Measurements from ENCODE around the gene LETM1. TPM values are rescaled to one million over a fixed set of nuclear protein-coding genes. Genes with fewer than 3 reads are reported as not detected.

LETM1 gene
- total and polyA plus RNA-seq, 4 donors: 12.2 to 46.9 (median 24.1) TPM

DNA sequence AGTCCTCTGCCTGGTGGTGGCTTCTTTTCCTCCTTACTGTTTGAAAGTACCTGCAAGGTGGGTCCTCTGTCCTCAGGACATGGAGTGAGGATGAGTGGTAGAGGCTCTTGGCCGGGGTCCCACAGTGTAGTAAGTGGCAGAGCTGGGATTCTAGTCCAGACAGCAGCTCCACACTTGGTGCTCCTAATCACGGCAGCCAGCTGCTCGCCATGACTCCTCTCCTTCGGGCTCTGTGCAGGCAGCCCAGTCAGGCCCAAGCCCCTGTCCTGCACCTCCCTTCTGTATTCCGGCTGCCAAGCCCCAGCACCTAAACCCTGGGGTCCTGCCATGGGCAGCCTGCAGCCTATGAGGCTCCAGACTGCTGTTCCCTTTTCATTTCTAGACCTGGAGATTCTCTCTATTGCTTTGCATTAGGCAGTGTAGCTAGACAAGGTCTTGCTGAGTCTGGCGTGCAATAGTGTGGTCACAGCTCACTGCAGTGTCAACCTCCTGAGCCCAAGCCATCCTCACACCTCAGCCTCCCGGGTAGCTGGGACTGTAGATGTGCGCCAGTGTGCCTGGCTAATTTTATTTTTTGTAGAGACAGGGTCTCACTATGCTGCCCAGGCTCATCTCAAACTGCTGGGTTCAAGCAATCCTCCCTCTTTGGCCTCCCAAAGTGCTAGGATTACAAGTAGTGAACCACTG lies 40.2 kb upstream of the LETM1 start:
- Histone ChIP-seq H3K36me3 (ENCODE audit: control insufficient read depth in 4 of 4, insufficient read depth in 3 of 4, low read depth in 1 of 4, low read length in 3 of 4) (peaks cover 0 to 5% (median under 1%) of the 10 kb centered on the region in 4 donors), H3K4me3 (ENCODE audit: low read depth in 1 of 3, low read length in 3 of 3) (no peak overlapping the region), H3K9ac (ENCODE audit: low read depth in 1 of 2, low read length in 2 of 2) (no peak overlapping the region), H3K9me3 (ENCODE audit: control insufficient read depth in 4 of 4, low read length in 3 of 4) (no peaks in the 10 kb centered on the region), H3K4me1 (ENCODE audit: control insufficient read depth in 4 of 4, insufficient read depth in 4 of 4, low read length in 3 of 4) (no peaks in the 10 kb centered on the region), H3K27ac (ENCODE audit: low read depth in 1 of 2, low read length in 2 of 2) (no peak overlapping the region), H3K27me3 (ENCODE audit: control insufficient read depth in 4 of 4, insufficient read depth in 4 of 4, low read length in 3 of 4) (no peaks in the 10 kb centered on the region)
- TF ChIP-seq RAD21 (IDR thresholded peaks at IDR 0.05) (no peak), FOXA1 (IDR thresholded peaks at IDR 0.05) (no peak), YY1 (IDR thresholded peaks at IDR 0.05) (no peak), REST (IDR thresholded peaks at IDR 0.05) (no peak), TAF1 (conservative IDR thresholded peaks at IDR 0.05) (no peak), JUND (IDR thresholded peaks at IDR 0.05) (no peak), GABPA (IDR thresholded peaks at IDR 0.05 in 1 of 2, conservative IDR thresholded peaks at IDR 0.05 in 1 of 2) (no peak), ZBTB33 (IDR thresholded peaks at IDR 0.05) (no peak), EGR1 (IDR thresholded peaks at IDR 0.05; ENCODE audit: low read depth in 2 of 2) (no peak), NR2F2 (IDR thresholded peaks at IDR 0.05) (no peak)
- TF ChIP-seq, protein P1, sequence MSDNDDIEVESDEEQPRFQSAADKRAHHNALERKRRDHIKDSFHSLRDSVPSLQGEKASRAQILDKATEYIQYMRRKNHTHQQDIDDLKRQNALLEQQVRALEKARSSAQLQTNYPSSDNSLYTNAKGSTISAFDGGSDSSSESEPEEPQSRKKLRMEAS (IDR thresholded peaks at IDR 0.05): no peak
- DNase-seq (ENCODE audit: low spot score): no peak
- WGBS: 97% methylated on average over 8 of the region's 8 CpGs

DNA sequence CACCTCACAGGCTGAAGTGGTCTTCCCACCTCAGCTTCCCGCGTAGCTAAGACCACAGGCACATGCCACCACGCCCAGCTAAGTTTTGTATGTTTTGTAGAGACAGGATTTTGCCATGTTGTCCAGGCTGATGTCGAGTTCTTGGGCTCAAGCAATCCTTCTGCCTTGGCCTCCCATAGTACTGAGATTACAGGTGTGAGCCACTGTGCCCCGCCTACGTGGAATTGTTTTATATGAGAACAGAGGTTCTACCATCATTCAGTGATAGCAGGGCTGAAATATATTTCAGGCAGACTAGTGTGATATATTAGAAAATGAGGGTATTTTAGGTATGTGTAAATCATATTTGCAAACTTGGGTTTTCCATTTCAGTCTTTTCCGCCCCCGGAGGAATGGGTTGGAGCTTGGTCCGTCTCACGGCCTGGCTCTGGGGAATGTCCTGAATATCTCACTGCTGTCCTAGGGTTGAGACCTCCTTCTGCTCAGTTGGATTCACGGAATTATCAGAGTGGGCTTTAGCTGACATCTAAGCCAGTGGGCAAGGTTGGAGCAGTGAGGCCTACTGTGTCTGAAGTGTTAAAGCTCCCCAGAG lies 35.1 kb upstream of the LETM1 start:
- TF ChIP-seq JUND (IDR thresholded peaks at IDR 0.05) (no peak), YY1 (IDR thresholded peaks at IDR 0.05) (no peak), ZBTB33 (IDR thresholded peaks at IDR 0.05) (no peak), NR2F2 (IDR thresholded peaks at IDR 0.05) (no peak), HNF4A (conservative IDR thresholded peaks at IDR 0.05) (no peak), FOXA2 (IDR thresholded peaks at IDR 0.05) (no peak)
- no peaks in the 10 kb centered on the region for H3K4me1 ChIP-seq (ENCODE audit: control insufficient read depth in 4 of 4, insufficient read depth in 4 of 4, low read length in 3 of 4)

More for the DNA sequence above, 35.1 kb upstream of the LETM1 start:
- no peaks in the 10 kb centered on the region for H3K9me3 ChIP-seq (ENCODE audit: control insufficient read depth in 4 of 4, low read length in 3 of 4)
- H3K27me3 ChIP-seq (ENCODE audit: control insufficient read depth in 4 of 4, insufficient read depth in 4 of 4, low read length in 3 of 4): no peaks in the 10 kb centered on the region
- WGBS: 96% methylated on average over 11 of the region's 11 CpGs
- H3K4me3 ChIP-seq (ENCODE audit: low read depth in 1 of 3, low read length in 3 of 3): no peak overlapping the region
- no peak overlapping the region for H3K9ac ChIP-seq (ENCODE audit: low read depth in 1 of 2, low read length in 2 of 2)
- DNase-seq (ENCODE audit: low spot score): no peak
- no peaks in the 10 kb centered on the region for H3K36me3 ChIP-seq (ENCODE audit: control insufficient read depth in 4 of 4, insufficient read depth in 3 of 4, low read depth in 1 of 4, low read length in 3 of 4)
- no peak overlapping the region for H3K27ac ChIP-seq (ENCODE audit: low read depth in 1 of 2, low read length in 2 of 2)

Data from liver (tissue), 9 donors.